K562 (cell line): ENCODE data around the gene FAM3C. TPM values are rescaled to one million over a fixed set of nuclear protein-coding genes. Genes with fewer than 3 reads are reported as not detected.

ENCODE experiments used
- GTF3C2 ChIP-seq: IDR thresholded peaks from 3 replicates; pipeline ENCODE4 v1.6.1; 2011; ENCODE audit warnings: borderline replicate concordance, mild to moderate bottlenecking, moderate library complexity; ENCODE audit not compliant: insufficient read length; ENCODE audit errors: extremely low read depth
- PRMT5 ChIP-seq: sonication (generic); formaldehyde crosslinking; IDR thresholded peaks from 2 replicates; pipeline ENCODE4 v1.5.0; 2020; ENCODE audit warnings: missing genetic modification reagents
- VEZF1 ChIP-seq: fragments of 200-800 bp; sonication (Bioruptor generic); IDR thresholded peaks from 2 replicates; pipeline ENCODE4 v1.6.1; 2017; ENCODE audit warnings: missing genetic modification characterization, missing compliant biosample characterization
- ZNF318 ChIP-seq, 2 experiments: fragments of 450-650 bp; IDR thresholded peaks; 2 replicates each; pipeline ENCODE4 v1.6.1; 2016; ENCODE audit warnings: mild to moderate bottlenecking in 2 of 2, borderline replicate concordance in 1 of 2, low read depth in 1 of 2, moderate library complexity in 1 of 2
- polyA plus RNA-seq, 8 experiments: library from polyadenylated mRNA; depleted of rRNA in 4 of 8; stranded (reverse) in 5 of 8; unstranded in 3 of 8; fragments of >200 nt; fragmentation: Nextera tagmentation in 2 of 8; fragmentation: Illumina TruSeq in 1 of 8; extraction: Ambion mirVana in 2 of 8; extraction: Trizol in 1 of 8; gene quantifications; 2 replicates each; pipeline versions ENCODE4 v1.2.1 to v1.2.3, GENCODE V29; 2011 to 2014; ENCODE audit warnings: inconsistent platforms in 1 of 8, missing spikeins in 1 of 8
- total RNA-seq, 7 experiments: library from RNA; depleted of rRNA in 6 of 7; stranded (reverse); fragments of >200 nt in 6 of 7; fragmentation: Illumina TruSeq in 2 of 7; extraction: Trizol in 2 of 7; gene quantifications; 2 replicates each; pipeline versions ENCODE4 v1.2.1 to v1.2.3, GENCODE V29; 2011 to 2021; ENCODE audit warnings: low replicate concordance in 1 of 7

Gene FAM3C
- total and polyA plus RNA-seq, 9 of the 15 experiments (the other 6 are each of a cell fraction or from before 2014, with no cell fraction given) = 10.6 to 42.6 (median 30.0) TPM

GRCh38 chr7:121397822-121398221, 1.7 kb upstream of the FAM3C start (continued):
- TF ChIP-seq ZNF318 (IDR thresholded peaks at IDR 0.05; ENCODE audit: borderline replicate concordance in 1 of 2, low read depth in 1 of 2) = no peak
- no peak for TF ChIP-seq PRMT5 (CRISPR knock-in tag)
- TF ChIP-seq VEZF1 (CRISPR knock-in tag) = no peak
- TF ChIP-seq GTF3C2 = no peak
